WI38 (cell line): ENCODE measurements around the gene ABRACL.
"Not testable (repeated sequence)": the region's sequence is repeated elsewhere in the genome, so short reads cannot be mapped to it uniquely, and the experiment has no call there.

Experiments
- H3K4me3 ChIP-seq: 2 replicates; pipeline ENCODE4 v1.5.1; 2011; ENCODE audit warnings: low read depth, mild to moderate bottlenecking, control low read depth, low read length
- TF ChIP-seq, protein P1 (sequence below): IDR thresholded peaks from 2 replicates; pipeline ENCODE4 v1.5.1; 2012; ENCODE audit warnings: low read depth, mild to moderate bottlenecking, control low read depth, low read length

The ABRACL gene

DNA sequence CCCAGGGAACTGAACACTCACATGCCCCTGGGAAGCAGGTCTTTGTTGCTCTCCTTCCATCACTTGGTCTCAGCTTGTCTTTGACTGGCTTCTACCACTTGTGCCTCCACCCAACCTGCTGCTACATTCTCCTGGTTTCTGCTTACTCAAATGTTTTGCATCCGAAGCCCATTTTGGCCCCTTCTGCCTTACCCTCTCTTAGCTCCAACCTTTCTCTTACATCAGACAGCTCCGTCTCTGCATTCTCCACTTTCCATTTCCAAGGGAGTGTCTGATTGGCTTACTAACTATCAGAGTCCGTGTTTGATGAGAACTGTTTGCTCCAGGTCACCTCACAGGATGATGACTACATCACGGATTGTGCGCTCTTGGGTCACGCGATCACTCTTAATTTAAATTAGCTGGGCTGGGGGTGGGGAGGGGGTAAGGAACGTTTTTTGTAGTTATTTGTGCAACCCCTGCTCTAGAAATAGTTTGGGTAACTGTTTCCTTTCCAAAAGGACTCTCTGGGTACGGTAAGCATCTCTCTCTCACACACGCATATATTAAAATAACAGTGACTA is 844 bp upstream of the ABRACL start:
- peak overlapping the region; percentile 90 for H3K4me3 ChIP-seq
- TF ChIP-seq, protein P1, sequence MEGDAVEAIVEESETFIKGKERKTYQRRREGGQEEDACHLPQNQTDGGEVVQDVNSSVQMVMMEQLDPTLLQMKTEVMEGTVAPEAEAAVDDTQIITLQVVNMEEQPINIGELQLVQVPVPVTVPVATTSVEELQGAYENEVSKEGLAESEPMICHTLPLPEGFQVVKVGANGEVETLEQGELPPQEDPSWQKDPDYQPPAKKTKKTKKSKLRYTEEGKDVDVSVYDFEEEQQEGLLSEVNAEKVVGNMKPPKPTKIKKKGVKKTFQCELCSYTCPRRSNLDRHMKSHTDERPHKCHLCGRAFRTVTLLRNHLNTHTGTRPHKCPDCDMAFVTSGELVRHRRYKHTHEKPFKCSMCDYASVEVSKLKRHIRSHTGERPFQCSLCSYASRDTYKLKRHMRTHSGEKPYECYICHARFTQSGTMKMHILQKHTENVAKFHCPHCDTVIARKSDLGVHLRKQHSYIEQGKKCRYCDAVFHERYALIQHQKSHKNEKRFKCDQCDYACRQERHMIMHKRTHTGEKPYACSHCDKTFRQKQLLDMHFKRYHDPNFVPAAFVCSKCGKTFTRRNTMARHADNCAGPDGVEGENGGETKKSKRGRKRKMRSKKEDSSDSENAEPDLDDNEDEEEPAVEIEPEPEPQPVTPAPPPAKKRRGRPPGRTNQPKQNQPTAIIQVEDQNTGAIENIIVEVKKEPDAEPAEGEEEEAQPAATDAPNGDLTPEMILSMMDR: no peak

DNA sequence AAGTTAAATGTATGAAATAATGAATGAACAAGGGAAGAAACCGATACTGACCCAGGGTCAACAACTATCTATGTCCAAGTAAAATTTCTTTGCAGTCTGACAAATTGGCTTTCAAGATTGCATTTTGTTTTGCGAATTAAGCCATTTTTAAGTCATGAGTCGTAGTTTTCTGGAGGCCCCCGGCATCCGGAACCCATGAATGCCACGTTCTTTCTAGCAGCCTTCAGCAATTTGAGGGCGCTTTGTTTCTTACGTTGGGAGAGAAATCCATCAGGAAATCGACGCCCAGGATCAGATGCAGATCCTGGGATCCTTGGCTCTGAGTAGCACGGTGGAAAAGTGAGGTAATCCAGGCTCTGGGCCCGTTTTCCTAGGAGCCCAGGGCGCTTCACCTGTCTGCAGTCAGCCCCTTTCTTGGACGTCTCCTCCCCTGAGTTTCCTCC is 309 bp upstream of the ABRACL start:
- peak overlapping the region; percentile 90 for H3K4me3 ChIP-seq
- TF ChIP-seq, protein P1: no peak

DNA sequence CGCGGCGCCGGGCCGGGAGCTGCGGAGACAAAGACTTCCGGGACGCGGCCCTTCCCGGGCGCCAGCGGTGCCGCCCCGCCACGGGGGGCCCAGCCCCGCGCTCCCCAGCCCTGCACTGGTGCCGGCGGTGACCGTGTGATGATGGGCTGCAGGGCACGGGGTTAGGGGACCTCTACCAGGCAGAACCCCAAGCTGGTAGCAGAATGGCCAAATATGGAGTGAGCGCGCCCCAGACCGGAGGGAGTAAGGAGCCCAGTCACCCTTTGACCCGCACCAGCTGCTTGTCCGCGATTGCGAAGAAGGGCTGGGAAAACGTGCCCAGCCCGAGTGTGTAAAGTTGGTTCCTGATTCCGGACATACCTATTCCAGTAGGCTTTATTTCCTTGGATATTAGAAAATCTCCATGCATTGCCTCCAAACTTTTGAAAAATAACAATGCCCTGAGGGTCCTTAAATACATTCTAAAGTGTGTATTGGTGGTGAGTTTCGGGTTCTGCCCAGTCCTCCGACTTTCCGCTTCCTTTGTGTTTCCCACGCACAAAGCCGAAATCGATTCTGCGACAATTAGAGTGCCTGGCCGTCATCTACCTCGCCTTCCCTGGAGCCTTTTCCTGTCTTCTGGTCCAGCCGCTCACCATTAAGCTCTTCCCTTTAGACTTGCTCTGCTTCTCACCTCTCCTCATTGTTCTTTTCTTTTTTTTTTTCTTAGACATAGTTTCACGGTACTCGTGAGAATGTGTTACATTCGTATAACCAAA is 1.1 kb downstream of the ABRACL start:
- peak overlapping the region; percentile 90 for H3K4me3 ChIP-seq
- TF ChIP-seq, protein P1: no peak

DNA sequence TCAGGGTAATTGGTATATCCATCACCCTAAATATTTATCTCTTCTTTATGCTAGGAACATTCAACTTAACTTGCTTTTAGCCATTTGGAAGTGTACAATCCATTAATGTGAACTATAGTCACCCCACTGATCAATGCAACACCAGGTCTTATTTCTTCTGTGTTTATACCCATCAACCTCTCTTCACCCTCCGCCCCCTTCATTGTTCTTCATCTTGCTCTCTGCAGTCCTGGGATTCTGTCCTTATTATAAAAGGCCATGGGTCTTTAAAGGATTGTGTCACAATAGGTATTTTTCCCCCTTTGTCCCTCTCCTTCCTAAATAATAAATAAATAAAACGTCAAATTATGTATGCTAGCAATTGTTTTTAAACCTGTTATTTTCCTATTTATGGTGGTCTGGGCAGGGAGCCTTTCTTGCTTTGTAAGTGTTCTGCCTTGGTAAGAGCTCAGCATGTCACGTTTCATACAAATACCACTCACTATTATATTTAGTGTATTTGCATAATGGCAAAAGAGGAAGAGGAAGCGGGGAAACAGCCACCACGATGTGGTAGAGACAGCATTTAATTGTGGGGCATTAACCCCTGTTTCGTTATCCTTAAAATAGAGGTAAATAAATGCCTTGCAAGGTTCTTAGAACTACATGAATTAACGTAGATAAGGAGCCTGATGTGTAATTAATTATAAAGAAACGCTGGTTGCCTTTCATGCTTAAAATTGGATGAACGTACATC is 1.9 kb downstream of the ABRACL start:
- TF ChIP-seq, protein P1: no peak
- peak overlapping the region; percentile 90 for H3K4me3 ChIP-seq

DNA sequence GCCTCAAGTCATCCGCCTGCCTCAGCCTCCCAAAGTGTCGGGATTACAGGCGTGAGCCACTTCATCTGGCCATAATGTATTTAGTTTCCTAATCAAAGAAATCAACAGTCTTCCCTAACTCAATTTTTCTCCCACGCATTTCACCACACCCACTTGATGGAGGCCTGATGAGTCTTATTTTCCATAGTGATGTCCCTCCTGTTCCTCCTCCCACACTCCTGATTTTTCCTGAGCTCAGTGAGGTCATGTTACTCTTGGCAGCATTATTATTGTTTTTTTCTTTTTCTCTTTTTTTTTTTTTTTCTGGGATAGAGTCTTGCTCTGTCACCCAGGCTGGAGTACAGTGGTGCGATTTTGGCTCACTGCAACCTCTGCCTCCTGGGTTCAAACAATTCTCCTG is 8.9 kb downstream of the ABRACL start:
- H3K4me3 ChIP-seq: no peak overlapping the region
- TF ChIP-seq, protein P1: no peak

DNA sequence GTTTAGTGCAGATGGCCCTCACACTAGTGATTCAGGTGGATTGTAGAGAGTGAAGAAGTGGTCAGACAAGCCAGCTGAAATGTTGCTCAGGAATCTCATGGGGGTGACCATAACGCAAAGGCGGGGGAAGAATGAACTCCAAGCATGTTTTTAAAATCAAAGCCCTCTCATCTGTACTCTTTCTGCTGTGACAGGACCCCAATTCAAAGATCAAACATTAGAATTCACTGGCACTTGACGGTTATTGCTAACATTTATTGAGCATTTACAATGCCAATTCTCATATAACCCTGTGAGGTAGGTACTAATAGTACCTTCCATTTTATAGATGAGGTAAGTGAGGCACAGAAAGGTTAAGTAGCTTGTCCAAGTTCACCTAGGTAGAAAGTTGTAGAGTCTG is 15.7 kb downstream of the ABRACL start:
- TF ChIP-seq, protein P1: no peak
- no peak overlapping the region for H3K4me3 ChIP-seq

DNA sequence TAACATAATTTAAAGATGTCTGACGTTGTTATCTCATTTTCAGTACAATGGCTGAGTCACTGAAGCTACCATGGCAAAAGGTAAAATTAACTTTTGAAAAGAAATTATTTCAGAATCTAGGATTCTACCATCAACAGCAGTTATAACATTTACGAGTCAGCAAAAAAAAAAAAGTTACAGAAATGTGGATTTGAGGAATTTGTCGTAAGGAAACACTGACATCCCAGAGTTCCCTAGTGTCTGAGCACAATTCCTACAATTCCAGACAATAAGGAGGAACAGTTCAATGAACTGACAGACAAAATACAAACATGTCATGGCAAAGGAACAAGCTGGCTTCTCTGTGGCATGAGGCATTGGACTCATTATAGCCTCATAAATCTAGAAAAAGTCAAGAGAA is 19.1 kb downstream of the ABRACL start:
- TF ChIP-seq, protein P1: no peak
- H3K4me3 ChIP-seq: no peak overlapping the region

DNA sequence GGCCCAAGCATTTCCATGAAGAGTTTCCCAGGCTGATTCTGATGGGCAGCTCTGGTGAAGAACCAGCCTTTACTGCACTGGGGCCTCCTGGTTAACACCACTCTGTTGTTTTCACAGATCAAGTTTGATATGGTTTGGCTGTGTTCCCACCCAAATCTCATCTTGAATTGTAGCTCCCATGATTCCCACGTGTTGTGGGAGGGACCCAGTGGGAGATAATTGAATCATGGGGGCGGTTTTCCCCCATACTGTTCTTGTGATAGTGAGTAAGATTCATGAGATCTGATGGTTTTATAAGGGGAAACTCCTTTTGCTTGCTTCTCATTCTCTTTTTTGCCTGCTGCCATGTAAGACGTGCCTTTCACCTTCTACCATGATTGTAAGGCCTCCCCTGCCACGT is 20.4 kb downstream of the ABRACL start:
- H3K4me3 ChIP-seq: not testable (repeated sequence)

DNA sequence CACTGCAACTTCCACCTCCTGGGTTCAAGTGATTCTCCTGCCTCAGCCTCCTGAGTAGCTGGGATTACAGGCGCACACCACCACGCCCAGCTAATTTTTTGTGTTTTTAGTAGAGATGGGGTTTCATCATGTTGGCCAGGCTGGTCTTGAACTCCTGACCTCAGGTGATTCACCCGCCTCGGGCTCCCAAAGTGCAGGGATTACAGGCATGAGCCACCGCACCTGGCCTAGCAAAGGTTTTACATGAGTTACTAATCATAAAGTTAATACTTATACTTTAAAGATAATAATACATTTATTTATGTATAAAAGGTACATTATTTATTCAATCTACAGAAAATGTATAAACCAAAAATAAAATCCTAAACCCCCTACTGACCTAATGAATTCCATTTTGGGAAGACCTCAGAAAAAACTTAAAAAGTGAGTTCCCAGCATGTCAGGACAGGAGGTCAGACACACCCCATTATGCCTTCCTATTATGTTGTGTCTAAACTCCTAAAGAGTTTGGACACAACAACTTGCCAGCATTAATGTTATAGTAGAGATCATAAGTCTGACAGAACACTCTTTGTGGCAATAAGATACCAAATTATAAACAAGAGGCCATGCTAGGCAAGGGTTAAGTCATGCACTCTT is 21.7 kb downstream of the ABRACL start:
- not testable (repeated sequence) for H3K4me3 ChIP-seq
